ENCODE data around the gene GPR148.

The GPR148 gene

DNA sequence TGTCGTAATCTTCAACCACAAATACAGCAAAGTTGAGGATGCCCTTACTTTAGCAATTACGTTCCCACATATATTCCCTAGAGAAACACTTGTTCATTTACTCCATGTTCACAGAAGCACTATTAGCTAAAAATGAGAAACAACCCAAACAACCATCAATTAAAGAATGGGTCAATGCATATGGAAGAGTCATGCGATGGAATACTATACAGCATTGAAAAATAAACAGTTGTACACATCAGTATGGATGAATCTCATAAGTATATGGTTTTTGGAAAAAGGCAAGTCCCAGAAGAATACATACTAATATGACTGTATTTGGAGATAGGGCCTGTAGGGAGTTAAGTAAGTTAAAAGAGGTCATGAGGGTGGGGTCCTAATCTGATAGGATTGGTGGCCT, 6.3 kb downstream of the GPR148 start:
- no peaks in the 10 kb centered on the region for H3K27me3 ChIP-seq
- no peaks in the 10 kb centered on the region for H3K36me3 ChIP-seq
- no peak for DNase-seq
- TF ChIP-seq, protein P1, sequence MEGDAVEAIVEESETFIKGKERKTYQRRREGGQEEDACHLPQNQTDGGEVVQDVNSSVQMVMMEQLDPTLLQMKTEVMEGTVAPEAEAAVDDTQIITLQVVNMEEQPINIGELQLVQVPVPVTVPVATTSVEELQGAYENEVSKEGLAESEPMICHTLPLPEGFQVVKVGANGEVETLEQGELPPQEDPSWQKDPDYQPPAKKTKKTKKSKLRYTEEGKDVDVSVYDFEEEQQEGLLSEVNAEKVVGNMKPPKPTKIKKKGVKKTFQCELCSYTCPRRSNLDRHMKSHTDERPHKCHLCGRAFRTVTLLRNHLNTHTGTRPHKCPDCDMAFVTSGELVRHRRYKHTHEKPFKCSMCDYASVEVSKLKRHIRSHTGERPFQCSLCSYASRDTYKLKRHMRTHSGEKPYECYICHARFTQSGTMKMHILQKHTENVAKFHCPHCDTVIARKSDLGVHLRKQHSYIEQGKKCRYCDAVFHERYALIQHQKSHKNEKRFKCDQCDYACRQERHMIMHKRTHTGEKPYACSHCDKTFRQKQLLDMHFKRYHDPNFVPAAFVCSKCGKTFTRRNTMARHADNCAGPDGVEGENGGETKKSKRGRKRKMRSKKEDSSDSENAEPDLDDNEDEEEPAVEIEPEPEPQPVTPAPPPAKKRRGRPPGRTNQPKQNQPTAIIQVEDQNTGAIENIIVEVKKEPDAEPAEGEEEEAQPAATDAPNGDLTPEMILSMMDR (IDR thresholded peaks at IDR 0.05; ENCODE audit: low read depth, low read length): no peak
- H3K9me3 ChIP-seq: no peaks in the 10 kb centered on the region
- H3K4me3 ChIP-seq (ENCODE audit: low read depth, low read length): no peak overlapping the region
- no peaks in the 10 kb centered on the region for H3K4me1 ChIP-seq

- H3K27me3 ChIP-seq: no peaks in the 10 kb centered on the region
- TF ChIP-seq, protein P1 (IDR thresholded peaks at IDR 0.05; ENCODE audit: low read depth, low read length): no peak
- no peaks in the 10 kb centered on the region for H3K4me1 ChIP-seq
- H3K36me3 ChIP-seq: no peaks in the 10 kb centered on the region
- H3K4me3 ChIP-seq (ENCODE audit: low read depth, low read length): no peak overlapping the region
- DNase-seq: no peak
- H3K9me3 ChIP-seq: no peaks in the 10 kb centered on the region
Measured at GRCh38 chr2:130736487-130736886, 7.6 kb downstream of the GPR148 start.

DNA sequence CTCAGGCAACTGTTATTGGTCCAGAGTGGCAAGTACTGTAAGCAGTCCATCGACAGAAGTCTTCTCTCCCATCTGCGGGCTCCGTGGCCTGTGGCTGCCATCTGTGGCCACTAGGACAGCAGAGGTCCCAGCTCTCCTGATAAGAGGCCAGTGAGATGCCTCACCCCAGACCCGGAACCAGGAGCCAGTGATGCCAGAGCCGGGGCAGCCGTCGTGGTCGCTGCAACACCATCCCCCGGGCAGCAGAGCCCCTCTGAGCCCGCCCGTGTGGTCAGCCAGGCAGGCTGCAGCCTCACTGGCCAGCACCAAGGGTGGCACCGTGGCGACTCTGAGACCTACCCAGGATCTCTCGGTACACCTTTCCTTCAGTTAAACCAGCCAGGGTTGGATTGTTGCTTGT, 8.7 kb downstream of the GPR148 start:
- H3K4me3 ChIP-seq (ENCODE audit: low read depth, low read length): no peak overlapping the region
- H3K9me3 ChIP-seq: no peaks in the 10 kb centered on the region
- H3K36me3 ChIP-seq: no peaks in the 10 kb centered on the region
- H3K27me3 ChIP-seq: no peaks in the 10 kb centered on the region
- TF ChIP-seq, protein P1 (IDR thresholded peaks at IDR 0.05; ENCODE audit: low read depth, low read length): no peak
- no peaks in the 10 kb centered on the region for H3K4me1 ChIP-seq
- DNase-seq: no peak

DNA sequence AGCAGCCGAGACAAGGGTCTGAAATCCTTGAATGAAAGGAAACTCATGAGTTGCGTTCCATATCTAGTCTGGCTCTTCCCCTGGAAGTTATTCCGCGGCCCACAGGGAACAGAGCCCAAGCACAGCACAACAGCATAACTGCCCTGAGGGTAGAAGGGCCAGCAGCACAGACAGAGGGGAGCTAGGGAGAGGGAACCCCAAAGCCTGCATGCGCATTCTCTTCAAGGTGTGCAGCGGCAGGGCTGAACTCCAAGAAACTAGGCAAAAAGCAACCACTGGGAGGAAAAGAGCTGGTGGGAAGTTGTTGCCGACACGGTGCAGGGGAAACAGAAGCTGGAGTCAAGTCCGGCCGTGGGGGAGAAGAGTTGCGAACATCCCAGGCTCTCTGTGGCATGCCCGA, 11.8 kb downstream of the GPR148 start:
- Histone ChIP-seq H3K27me3 (no peaks in the 10 kb centered on the region), H3K4me3 (ENCODE audit: low read depth, low read length) (no peak overlapping the region), H3K9me3 (no peaks in the 10 kb centered on the region), H3K4me1 (peaks cover 3% of the 10 kb centered on the region; the same call in 1 of the 2 replicates), H3K36me3 (no peaks in the 10 kb centered on the region)
- DNase-seq: no peak
- TF ChIP-seq, protein P1 (IDR thresholded peaks at IDR 0.05; ENCODE audit: low read depth, low read length): no peak

- Histone ChIP-seq H3K9me3 (no peaks in the 10 kb centered on the region), H3K36me3 (no peaks in the 10 kb centered on the region), H3K4me1 (peaks cover 3% of the 10 kb centered on the region; the same call in 1 of the 2 replicates), H3K27me3 (no peaks in the 10 kb centered on the region), H3K4me3 (ENCODE audit: low read depth, low read length) (no peak overlapping the region)
- DNase-seq: no peak
- TF ChIP-seq, protein P1 (IDR thresholded peaks at IDR 0.05; ENCODE audit: low read depth, low read length): no peak
Measured at GRCh38 chr2:130743278-130743677, 14.4 kb downstream of the GPR148 start.

- Histone ChIP-seq H3K9me3 (no peaks in the 10 kb centered on the region), H3K36me3 (no peaks in the 10 kb centered on the region), H3K4me1 (peaks cover 3% of the 10 kb centered on the region; the same call in 1 of the 2 replicates), H3K4me3 (ENCODE audit: low read depth, low read length) (no peak overlapping the region), H3K27me3 (no peaks in the 10 kb centered on the region)
- DNase-seq: peak; percentile 74
- TF ChIP-seq, protein P1 (IDR thresholded peaks at IDR 0.05; ENCODE audit: low read depth, low read length): no peak
Measured at GRCh38 chr2:130744287-130745117, 15.6 kb downstream of the GPR148 start.
